Psoas muscle (tissue), 8 donors: Measurements from ENCODE around the gene CNIH3. TPM values are rescaled to one million over a fixed set of nuclear protein-coding genes. Genes with fewer than 3 reads are reported as not detected.

ENCODE experiments used
- ATAC-seq, 4 donors: fragments of 200-7000 bp; cut with Tn5 transposase; one replicate each; pipeline ENCODE4 v1.9.1; 2020; ENCODE audit warnings: moderate library complexity in 3 of 4, mild to moderate bottlenecking in 2 of 4
- DNase-seq, 2 donors: peaks; one replicate each; pipeline ENCODE4 v3.0.0-alpha.2; 2020
- H3K27ac ChIP-seq: fragments of 200-600 bp; one replicate; pipeline ENCODE4 v1.8.0; 2022
- H3K27me3 ChIP-seq, 3 donors: fragments of 200-600 bp in 1 of 3; one replicate each; pipeline versions ENCODE4 v1.6.1 to v1.8.0; 2013 to 2022; ENCODE audit warnings: low read length in 2 of 3, mild to moderate bottlenecking in 2 of 3, moderate library complexity in 1 of 3; ENCODE audit not compliant: insufficient read depth in 3 of 3
- H3K36me3 ChIP-seq, 2 donors: fragments of 200-600 bp in 1 of 2; one replicate each; pipeline versions ENCODE4 v1.6.1 to v1.8.0; 2013 to 2022; ENCODE audit warnings: low read depth in 1 of 2, mild to moderate bottlenecking in 1 of 2, moderate library complexity in 1 of 2; ENCODE audit not compliant: insufficient read depth in 1 of 2
- H3K4me1 ChIP-seq: fragments of 200-600 bp; one replicate; pipeline ENCODE4 v1.8.0; 2022
- H3K4me3 ChIP-seq: fragments of 200-600 bp; one replicate; pipeline ENCODE4 v1.8.0; 2022; ENCODE audit warnings: mild to moderate bottlenecking
- H3K9me3 ChIP-seq: fragments of 200-600 bp; one replicate; pipeline ENCODE4 v1.8.0; 2022
- WGBS, 3 donors: extraction: QIAGEN DNeasy Blood & Tissue Kit; methylation state at CpG; one replicate each; pipeline versions ENCODE4 v1.1.6 to v1.1.7; 2013; 5-methylcytosine and 5-hydroxymethylcytosine counted together
- intact Hi-C, 2 donors: fragments of 100-400 bp; cut with DNase I; formaldehyde crosslinking; loops; one replicate each; pipeline versions ENCODE4 v1.11.0 to v1.14.2; 2022
- polyA plus RNA-seq, 3 donors: library from polyadenylated mRNA; stranded (reverse); fragments of 200-250 nt; gene quantifications; one replicate each; pipeline ENCODE4 v1.2.3, GENCODE V29; 2013
- total RNA-seq, 4 donors: library from RNA; stranded (reverse); fragmentation: NEBNext Ultra II Directional in 2 of 4; extraction: Animal tissue kit (Norgen Biotek cat#: 25700) in 2 of 4; gene quantifications; one replicate each; pipeline versions ENCODE4 v1.2.1 to v1.2.4, GENCODE V29; 2021 to 2023
- TF ChIP-seq, protein P1 (sequence below): fragments of 200-600 bp; IDR thresholded peaks from one replicate; pipeline ENCODE4 v1.8.0; 2022; ENCODE audit warnings: antibody characterized with exemption
- donor health status: healthy with polysubstance abuse.
- donor health status: DM: no; HTN: no; CAD: no; lungs with moderate emphysema.
- donor health status: Bipolar disorder and iron deficiency.
- donor health status: healthy.
- donor health status: DM: yes; HTN: yes; CAD: no.
- donor health status: DM: no; HTN: no; CAD: no.
- donor health status: DM: no; HTN: no; CAD: no.
- donor health status: DM: yes; HTN: yes; CAD: no.

Gene CNIH3
- total and polyA plus RNA-seq, 7 donors: 0.39 to 1.9 (median 1.2) TPM

DNA sequence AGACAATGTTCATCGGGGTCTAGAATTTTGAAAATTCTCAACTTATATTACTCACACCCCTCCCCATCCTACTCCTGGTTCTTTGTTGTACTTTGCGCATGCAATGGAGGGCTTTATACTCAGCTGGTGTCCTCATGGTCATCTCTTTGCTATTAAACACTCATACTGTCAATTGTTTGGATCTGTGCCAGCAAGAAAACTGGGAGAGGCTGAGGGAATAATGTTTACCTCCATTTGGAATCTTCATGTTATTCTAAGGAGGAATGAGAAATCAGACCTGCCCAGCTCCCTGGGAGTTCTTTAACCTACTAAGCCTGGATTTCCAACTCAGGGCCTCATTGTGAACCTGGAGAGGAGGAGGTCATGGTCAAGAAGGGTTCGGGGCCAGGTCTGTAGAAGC is 169.5 kb downstream of the CNIH3 start:
- DNase-seq (no peak), ATAC-seq (no peak)
- TF ChIP-seq, protein P1, sequence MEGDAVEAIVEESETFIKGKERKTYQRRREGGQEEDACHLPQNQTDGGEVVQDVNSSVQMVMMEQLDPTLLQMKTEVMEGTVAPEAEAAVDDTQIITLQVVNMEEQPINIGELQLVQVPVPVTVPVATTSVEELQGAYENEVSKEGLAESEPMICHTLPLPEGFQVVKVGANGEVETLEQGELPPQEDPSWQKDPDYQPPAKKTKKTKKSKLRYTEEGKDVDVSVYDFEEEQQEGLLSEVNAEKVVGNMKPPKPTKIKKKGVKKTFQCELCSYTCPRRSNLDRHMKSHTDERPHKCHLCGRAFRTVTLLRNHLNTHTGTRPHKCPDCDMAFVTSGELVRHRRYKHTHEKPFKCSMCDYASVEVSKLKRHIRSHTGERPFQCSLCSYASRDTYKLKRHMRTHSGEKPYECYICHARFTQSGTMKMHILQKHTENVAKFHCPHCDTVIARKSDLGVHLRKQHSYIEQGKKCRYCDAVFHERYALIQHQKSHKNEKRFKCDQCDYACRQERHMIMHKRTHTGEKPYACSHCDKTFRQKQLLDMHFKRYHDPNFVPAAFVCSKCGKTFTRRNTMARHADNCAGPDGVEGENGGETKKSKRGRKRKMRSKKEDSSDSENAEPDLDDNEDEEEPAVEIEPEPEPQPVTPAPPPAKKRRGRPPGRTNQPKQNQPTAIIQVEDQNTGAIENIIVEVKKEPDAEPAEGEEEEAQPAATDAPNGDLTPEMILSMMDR: no peak
- 95 to 99% (median 96%) methylated on average over 3 of the region's 3 CpGs for WGBS, 3 donors
- H3K27ac ChIP-seq: no peak overlapping the region
- no peak overlapping the region for H3K4me3 ChIP-seq
- H3K36me3 ChIP-seq: no peaks in the 10 kb centered on the region
- no peaks in the 10 kb centered on the region for H3K4me1 ChIP-seq
- intact Hi-C loops: no loop called here
- H3K9me3 ChIP-seq: no peaks in the 10 kb centered on the region
- H3K27me3 ChIP-seq: no peaks in the 10 kb centered on the region

DNA sequence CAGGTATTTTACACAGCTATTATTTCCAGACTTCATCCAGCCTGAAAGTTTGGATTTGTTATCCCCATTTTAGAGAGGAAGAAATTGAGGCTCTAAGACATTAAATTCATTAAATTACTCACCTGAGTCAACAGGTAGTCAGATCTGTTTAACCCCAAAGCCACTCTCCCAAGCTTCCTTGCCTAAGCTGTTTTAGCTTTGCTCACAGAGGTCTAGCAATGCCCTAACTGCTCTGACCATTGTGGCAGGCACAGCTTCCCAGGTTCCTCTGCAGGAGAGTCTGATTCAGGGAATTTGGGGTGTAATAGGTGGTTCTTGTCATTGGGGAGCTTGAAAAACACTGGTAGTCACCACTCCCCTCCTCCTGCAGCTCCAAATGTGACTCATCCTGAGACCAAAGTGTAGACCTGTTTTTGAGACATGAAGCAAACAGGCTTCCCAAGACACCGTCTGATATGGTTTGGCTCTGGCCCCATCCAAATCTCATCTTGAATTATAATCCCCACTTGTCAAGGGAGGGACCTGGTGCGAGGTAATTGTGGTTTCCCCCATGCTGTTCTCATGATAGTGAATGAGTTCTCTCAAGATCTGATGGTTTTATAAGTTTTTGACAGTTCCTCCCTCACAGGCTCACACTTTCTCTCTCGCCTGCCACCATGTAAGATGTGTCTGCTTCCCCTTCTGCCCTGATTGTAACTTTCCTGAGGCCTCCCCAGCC is 170.6 kb downstream of the CNIH3 start:
- Histone ChIP-seq H3K9me3 (no peaks in the 10 kb centered on the region), H3K4me1 (no peaks in the 10 kb centered on the region), H3K36me3 (no peaks in the 10 kb centered on the region), H3K27me3 (no peaks in the 10 kb centered on the region), H3K27ac (no peak overlapping the region), H3K4me3 (no peak overlapping the region)
- WGBS, 3 donors: 73 to 89% (median 75%) methylated on average over 3 of the region's 3 CpGs
- DNase-seq (no peak), ATAC-seq (no peak)
- intact Hi-C loops: no loop called here
- TF ChIP-seq, protein P1: no peak

DNA sequence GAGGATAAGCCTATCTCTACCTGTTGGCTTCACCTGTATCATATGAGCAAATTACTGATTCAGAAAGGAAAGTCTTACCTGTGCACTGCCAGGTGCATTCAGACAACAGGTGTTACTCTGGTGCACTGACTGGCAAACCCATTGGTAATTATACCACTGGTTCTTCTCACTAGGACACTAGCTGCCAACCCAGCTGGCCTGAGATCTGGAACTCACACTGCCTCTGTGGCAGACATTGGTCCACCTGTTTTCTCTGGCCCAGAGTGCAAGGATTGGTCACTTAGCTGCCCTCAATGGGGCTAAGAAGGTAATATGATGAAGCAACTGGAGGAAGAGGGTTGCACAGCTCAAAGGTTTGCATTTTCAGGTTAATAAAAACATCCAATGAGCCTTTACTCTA is 173.2 kb downstream of the CNIH3 start:
- no peak overlapping the region for H3K4me3 ChIP-seq
- no peaks in the 10 kb centered on the region for H3K4me1 ChIP-seq
- intact Hi-C loops: no loop called here
- no peak for ATAC-seq
- no peaks in the 10 kb centered on the region for H3K36me3 ChIP-seq
- no peak for DNase-seq
- H3K27ac ChIP-seq: no peak overlapping the region
- no peaks in the 10 kb centered on the region for H3K27me3 ChIP-seq
- H3K9me3 ChIP-seq: no peaks in the 10 kb centered on the region
- TF ChIP-seq, protein P1: no peak

Other genes starting within 250 kb of the CNIH3 start
- gene WDR26, start 181.5 kb upstream of the CNIH3 start, total RNA-seq: 100 to 1,000 TPM in 3 of 4 donors, 10 to 100 TPM in 1; 82.4 to 114 (median 107) TPM
- 10 to 100 TPM; 29.1 to 68.0 (median 35.2) TPM for gene WDR26, start 181.5 kb upstream of the CNIH3 start, polyA plus RNA-seq